ENCODE results near the gene CAPS2. TPM values are rescaled to one million over a fixed set of nuclear protein-coding genes. Genes with fewer than 3 reads are reported as not detected.
A peak's percentile ranks its signal among the peaks of the same experiment; 100 is the strongest.

CAPS2 gene
- total and polyA plus RNA-seq, 9 of the 15 experiments (the other 6 are each of a cell fraction or from before 2014, with no cell fraction given) = 0.10 to 0.82 (median 0.47) TPM; not detected in 1

DNA sequence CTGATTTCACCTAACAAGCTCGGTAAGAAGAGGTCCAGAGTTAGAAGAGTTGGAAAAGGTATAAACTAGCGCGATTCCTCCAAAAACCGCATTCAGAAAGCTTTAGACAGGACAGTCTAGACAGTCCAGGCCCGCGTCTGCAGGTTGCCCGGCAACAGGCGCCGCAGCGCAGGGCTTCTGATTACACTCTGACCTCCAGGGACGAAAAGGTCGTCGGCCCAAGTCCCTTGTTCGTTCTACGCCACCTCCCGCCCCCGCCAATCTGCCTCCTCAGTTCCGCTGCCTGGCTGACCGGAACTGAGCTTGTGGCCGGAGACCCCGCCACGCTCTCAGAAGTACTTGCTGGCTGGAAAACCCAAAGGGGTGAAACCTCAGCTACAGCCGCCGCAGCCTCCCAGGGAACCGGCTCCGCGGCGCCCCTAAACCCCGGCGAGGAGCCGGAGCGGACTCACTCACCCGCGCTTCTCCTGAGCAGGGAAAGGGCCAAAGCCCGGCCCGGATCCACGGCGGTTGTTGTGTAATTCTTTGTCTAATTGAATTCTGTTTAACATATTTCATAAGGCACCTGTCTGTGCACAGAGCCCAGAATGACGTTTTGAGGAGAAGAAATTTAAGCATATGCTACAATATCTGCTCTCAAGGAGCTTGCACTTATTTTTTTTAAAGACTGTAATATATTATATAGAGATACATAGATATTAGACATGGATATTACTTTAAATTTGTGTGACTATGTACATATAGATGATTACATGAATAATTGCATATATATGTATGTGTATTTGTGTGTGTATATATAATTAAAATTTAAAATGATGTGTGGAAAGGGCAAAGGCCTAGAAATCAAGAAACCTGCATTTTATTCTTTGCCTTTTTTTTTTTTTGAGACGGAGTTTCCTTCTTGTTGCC, at the start of gene CAPS2 (continued):
- TF ChIP-seq, protein P1, sequence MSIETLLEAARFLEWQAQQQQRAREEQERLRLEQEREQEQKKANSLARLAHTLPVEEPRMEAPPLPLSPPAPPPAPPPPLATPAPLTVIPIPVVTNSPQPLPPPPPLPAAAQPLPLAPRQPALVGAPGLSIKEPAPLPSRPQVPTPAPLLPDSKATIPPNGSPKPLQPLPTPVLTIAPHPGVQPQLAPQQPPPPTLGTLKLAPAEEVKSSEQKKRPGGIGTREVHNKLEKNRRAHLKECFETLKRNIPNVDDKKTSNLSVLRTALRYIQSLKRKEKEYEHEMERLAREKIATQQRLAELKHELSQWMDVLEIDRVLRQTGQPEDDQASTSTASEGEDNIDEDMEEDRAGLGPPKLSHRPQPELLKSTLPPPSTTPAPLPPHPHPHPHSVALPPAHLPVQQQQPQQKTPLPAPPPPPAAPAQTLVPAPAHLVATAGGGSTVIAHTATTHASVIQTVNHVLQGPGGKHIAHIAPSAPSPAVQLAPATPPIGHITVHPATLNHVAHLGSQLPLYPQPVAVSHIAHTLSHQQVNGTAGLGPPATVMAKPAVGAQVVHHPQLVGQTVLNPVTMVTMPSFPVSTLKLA (conservative IDR thresholded peaks at IDR 0.05) = peak in 1 of 2 experiments; percentile 51; a peak in 2 of 4 replicates
- no peak for TF ChIP-seq ZKSCAN1 (IDR thresholded peaks at IDR 0.05; ENCODE audit: low read depth, low read length)
- TF ChIP-seq PRDM10 (IDR thresholded peaks at IDR 0.05; ENCODE audit: partially characterized antibody) = no peak
- peak in 1 of 2 experiments; percentile 55; a peak in 2 of 3 replicates for TF ChIP-seq CBX3 (IDR thresholded peaks at IDR 0.05; ENCODE audit: borderline replicate concordance in 1 of 2, low read length in 2 of 2)
- no peak for TF ChIP-seq ZNF384 (IDR thresholded peaks at IDR 0.05; ENCODE audit: low read depth, low read length)
- TF ChIP-seq, protein P2, sequence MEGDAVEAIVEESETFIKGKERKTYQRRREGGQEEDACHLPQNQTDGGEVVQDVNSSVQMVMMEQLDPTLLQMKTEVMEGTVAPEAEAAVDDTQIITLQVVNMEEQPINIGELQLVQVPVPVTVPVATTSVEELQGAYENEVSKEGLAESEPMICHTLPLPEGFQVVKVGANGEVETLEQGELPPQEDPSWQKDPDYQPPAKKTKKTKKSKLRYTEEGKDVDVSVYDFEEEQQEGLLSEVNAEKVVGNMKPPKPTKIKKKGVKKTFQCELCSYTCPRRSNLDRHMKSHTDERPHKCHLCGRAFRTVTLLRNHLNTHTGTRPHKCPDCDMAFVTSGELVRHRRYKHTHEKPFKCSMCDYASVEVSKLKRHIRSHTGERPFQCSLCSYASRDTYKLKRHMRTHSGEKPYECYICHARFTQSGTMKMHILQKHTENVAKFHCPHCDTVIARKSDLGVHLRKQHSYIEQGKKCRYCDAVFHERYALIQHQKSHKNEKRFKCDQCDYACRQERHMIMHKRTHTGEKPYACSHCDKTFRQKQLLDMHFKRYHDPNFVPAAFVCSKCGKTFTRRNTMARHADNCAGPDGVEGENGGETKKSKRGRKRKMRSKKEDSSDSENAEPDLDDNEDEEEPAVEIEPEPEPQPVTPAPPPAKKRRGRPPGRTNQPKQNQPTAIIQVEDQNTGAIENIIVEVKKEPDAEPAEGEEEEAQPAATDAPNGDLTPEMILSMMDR (IDR thresholded peaks at IDR 0.05 in 2 of 3, conservative IDR thresholded peaks at IDR 0.05 in 1 of 3; ENCODE audit: insufficient read depth in 2 of 3, low read depth in 1 of 3, low read length in 3 of 3) = no peak
- TF ChIP-seq, protein P3, sequence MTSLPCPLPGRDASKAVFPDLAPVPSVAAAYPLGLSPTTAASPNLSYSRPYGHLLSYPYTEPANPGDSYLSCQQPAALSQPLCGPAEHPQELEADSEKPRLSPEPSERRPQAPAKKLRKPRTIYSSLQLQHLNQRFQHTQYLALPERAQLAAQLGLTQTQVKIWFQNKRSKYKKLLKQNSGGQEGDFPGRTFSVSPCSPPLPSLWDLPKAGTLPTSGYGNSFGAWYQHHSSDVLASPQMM (CRISPR knock-in tag; IDR thresholded peaks at IDR 0.05) = no peak
- TF ChIP-seq KLF16 (IDR thresholded peaks at IDR 0.05) = no peak
- no peak; the same call in 1 of the 2 replicates for TF ChIP-seq MAX (CRISPR knock-in tag; IDR thresholded peaks at IDR 0.05)
- no peak for TF ChIP-seq TSHZ1 (CRISPR knock-in tag; IDR thresholded peaks at IDR 0.05)
- no peak for TF ChIP-seq NCOA2 (IDR thresholded peaks at IDR 0.05; ENCODE audit: partially characterized antibody in 2 of 2)
